Measurements from ENCODE around the gene SLC25A15. TPM values are rescaled to one million over a fixed set of nuclear protein-coding genes. Genes with fewer than 3 reads are reported as not detected.

Gene SLC25A15
- total RNA-seq, 1 experiment from 2014 or later: 22.0 TPM

DNA sequence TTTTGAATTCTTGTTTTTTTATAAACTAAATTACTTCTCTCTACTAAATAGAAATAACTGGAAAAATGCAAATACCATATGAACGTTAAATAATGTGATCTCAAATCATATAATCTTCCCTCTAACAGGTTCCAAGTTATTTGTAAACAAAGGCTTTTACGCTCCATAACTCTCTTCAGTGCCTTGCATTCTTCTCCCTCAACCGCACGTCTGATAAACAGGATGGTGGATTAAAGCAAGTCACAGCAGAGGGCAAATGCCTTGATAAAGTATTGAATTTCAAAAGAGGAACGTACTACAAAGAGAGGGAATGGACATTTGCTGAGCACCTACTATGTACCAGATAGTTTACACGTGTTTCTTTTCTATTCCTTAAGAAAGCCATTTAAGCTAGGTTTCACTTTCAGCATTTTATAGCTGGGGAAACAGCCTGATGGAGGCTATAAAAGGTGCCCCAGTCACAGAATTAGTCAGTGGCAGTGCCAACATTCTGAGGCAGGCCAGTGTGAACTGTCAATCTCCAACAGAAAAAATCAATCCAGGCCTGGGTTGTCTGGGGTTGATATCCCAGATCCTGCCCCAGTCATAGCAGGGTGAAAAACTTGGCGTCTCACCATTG lies 34.2 kb upstream of the SLC25A15 start:
- intact Hi-C loops (cut with micrococcal nuclease): no loop called here
- Histone ChIP-seq H4K20me1 (ENCODE audit: low read length) (no peaks in the 10 kb centered on the region), H2AFZ (ENCODE audit: low read length) (no peak overlapping the region), H3K9me3 (ENCODE audit: low read length) (no peaks in the 10 kb centered on the region), H3K27ac (ENCODE audit: low read length) (no peak overlapping the region), H3K4me1 (ENCODE audit: insufficient read depth, low read length) (no peaks in the 10 kb centered on the region), H3K4me3 (ENCODE audit: low read length) (no peak overlapping the region), H3K79me2 (ENCODE audit: low read length) (no peaks in the 10 kb centered on the region), H3K9me2 (replicated peaks; ENCODE audit: low read length) (no peaks in the 10 kb centered on the region), H3K4me2 (ENCODE audit: low read length) (no peak overlapping the region), H3F3A (ENCODE audit: low read length, unreplicated experiment) (no peaks in the 10 kb centered on the region), H3K9ac (ENCODE audit: low read length) (no peak overlapping the region), H3K36me3 (ENCODE audit: low read depth, low read length) (no peaks in the 10 kb centered on the region; the same call in 1 of the 2 replicates), H3K27me3 (ENCODE audit: low read length) (no peaks in the 10 kb centered on the region)
- CTCF ChIA-PET: no interaction called here
- TF ChIP-seq EZH2phosphoT487 (IDR thresholded peaks at IDR 0.05; ENCODE audit: borderline replicate concordance, low read length) (no peak), EZH2 (IDR thresholded peaks at IDR 0.05; ENCODE audit: low read length, unreplicated experiment) (no peak), CTCF (conservative IDR thresholded peaks at IDR 0.05; ENCODE audit: low read depth, low read length) (no peak)
- no TSS peak for BruUV-seq (replicated peaks)
- no peak for DNase-seq
- POLR2A ChIA-PET (ENCODE audit: unreplicated experiment): no interaction called here
- peak; percentile 33; the same call in 1 of the 2 replicates for ATAC-seq

DNA sequence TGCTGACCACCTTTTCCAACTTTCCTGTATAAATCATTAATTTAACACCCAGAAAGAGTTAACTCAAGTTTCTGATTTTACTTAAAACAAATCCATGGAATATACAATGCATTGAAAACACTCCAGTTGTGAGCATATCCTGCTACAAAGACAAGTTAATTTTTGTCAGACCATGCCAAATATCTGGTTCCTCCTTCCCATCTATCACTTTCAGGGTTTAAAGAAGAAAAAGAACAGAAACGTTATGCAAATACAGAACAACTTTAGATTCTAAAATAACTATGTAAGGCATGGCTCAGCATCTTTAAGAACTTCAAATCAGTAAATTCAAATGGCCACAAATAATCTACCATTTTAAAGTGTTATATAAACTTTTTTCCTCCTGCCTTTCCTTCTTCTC lies 33.4 kb upstream of the SLC25A15 start:
- no TSS peak for BruUV-seq (replicated peaks)
- no peak for DNase-seq
- intact Hi-C loops (cut with micrococcal nuclease): no loop called here
- H3K27me3 ChIP-seq (ENCODE audit: low read length): no peaks in the 10 kb centered on the region
- ChIA-PET CTCF (no interaction called here), POLR2A (ENCODE audit: unreplicated experiment) (no interaction called here)
- no peaks in the 10 kb centered on the region for H4K20me1 ChIP-seq (ENCODE audit: low read length)
- H3K4me1 ChIP-seq (ENCODE audit: insufficient read depth, low read length): no peaks in the 10 kb centered on the region
- H3K9me2 ChIP-seq (replicated peaks; ENCODE audit: low read length): no peaks in the 10 kb centered on the region
- no peak for ATAC-seq
- no peak overlapping the region for H2AFZ ChIP-seq (ENCODE audit: low read length)
- H3K9ac ChIP-seq (ENCODE audit: low read length): no peak overlapping the region
- no peaks in the 10 kb centered on the region; the same call in 1 of the 2 replicates for H3K36me3 ChIP-seq (ENCODE audit: low read depth, low read length)
- no peaks in the 10 kb centered on the region for H3F3A ChIP-seq (ENCODE audit: low read length, unreplicated experiment)
- H3K4me3 ChIP-seq (ENCODE audit: low read length): no peak overlapping the region
- H3K79me2 ChIP-seq (ENCODE audit: low read length): no peaks in the 10 kb centered on the region
- no peak for TF ChIP-seq EZH2 (IDR thresholded peaks at IDR 0.05; ENCODE audit: low read length, unreplicated experiment)
- no peak for TF ChIP-seq EZH2phosphoT487 (IDR thresholded peaks at IDR 0.05; ENCODE audit: borderline replicate concordance, low read length)
- TF ChIP-seq CTCF (conservative IDR thresholded peaks at IDR 0.05; ENCODE audit: low read depth, low read length): no peak
- no peaks in the 10 kb centered on the region for H3K9me3 ChIP-seq (ENCODE audit: low read length)
- no peak overlapping the region for H3K27ac ChIP-seq (ENCODE audit: low read length)
- no peak overlapping the region for H3K4me2 ChIP-seq (ENCODE audit: low read length)

GRCh38 chr13:40758811-40759210 lies 30.6 kb upstream of the SLC25A15 start:
- H2AFZ ChIP-seq (ENCODE audit: low read length): no peak overlapping the region
- ChIA-PET CTCF (no interaction called here), POLR2A (ENCODE audit: unreplicated experiment) (no interaction called here)
- BruUV-seq (replicated peaks): no TSS peak
- H4K20me1 ChIP-seq (ENCODE audit: low read length): no peaks in the 10 kb centered on the region
- no peaks in the 10 kb centered on the region; the same call in 1 of the 2 replicates for H3K36me3 ChIP-seq (ENCODE audit: low read depth, low read length)
- no peak overlapping the region for H3K4me2 ChIP-seq (ENCODE audit: low read length)
- TF ChIP-seq EZH2 (IDR thresholded peaks at IDR 0.05; ENCODE audit: low read length, unreplicated experiment) (no peak), EZH2phosphoT487 (IDR thresholded peaks at IDR 0.05; ENCODE audit: borderline replicate concordance, low read length) (no peak), CTCF (conservative IDR thresholded peaks at IDR 0.05; ENCODE audit: low read depth, low read length) (no peak)
- ATAC-seq (no peak), DNase-seq (no peak)
- H3K27ac ChIP-seq (ENCODE audit: low read length): no peak overlapping the region
- H3F3A ChIP-seq (ENCODE audit: low read length, unreplicated experiment): no peaks in the 10 kb centered on the region
- intact Hi-C loops (cut with micrococcal nuclease): no loop called here
- H3K27me3 ChIP-seq (ENCODE audit: low read length): no peaks in the 10 kb centered on the region
- H3K4me1 ChIP-seq (ENCODE audit: insufficient read depth, low read length): no peaks in the 10 kb centered on the region
- no peak overlapping the region for H3K9ac ChIP-seq (ENCODE audit: low read length)
- no peaks in the 10 kb centered on the region for H3K9me2 ChIP-seq (replicated peaks; ENCODE audit: low read length)
- H3K79me2 ChIP-seq (ENCODE audit: low read length): no peaks in the 10 kb centered on the region
- no peaks in the 10 kb centered on the region for H3K9me3 ChIP-seq (ENCODE audit: low read length)
- H3K4me3 ChIP-seq (ENCODE audit: low read length): no peak overlapping the region
